ENCODE measurements around the gene SEL1L. TPM values are rescaled to one million over a fixed set of nuclear protein-coding genes. Genes with fewer than 3 reads are reported as not detected.
"Not testable (repeated sequence)": the region's sequence is repeated elsewhere in the genome, so short reads cannot be mapped to it uniquely, and the experiment has no call there.

The SEL1L gene
- total RNA-seq, 1 donor from 2014 or later, result 76.8 TPM

DNA sequence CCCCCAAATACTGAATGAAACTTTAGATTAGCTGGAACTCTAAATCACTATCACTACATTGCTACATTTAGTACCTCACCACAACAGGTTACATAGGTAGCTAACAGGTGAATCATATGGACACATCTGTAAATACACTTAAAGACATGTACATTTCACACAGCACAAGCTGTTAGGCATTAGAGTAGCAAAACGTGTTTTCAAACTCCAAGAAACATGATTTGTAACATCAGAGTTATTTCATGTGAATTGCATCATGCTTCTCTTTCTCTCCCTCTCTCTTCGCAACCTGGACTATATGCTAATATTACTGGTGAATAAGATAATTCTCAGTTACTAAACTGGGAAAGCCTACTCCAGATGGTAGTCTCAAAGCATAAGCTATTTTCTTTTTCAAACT, 4.3 kb downstream of the SEL1L start:
- intact Hi-C loops (cut with micrococcal nuclease), result no loop called here

GRCh38 chr14:81525129-81525528, 8.5 kb downstream of the SEL1L start:
- intact Hi-C loops (cut with micrococcal nuclease), result no loop called here

GRCh38 chr14:81523616-81524015, 10.0 kb downstream of the SEL1L start:
- intact Hi-C loops (cut with micrococcal nuclease), result loop anchor here (1.0 kb wide), 3 partner anchors 10 to 49 kb away; partner anchors contain the start of gene SEL1L

DNA sequence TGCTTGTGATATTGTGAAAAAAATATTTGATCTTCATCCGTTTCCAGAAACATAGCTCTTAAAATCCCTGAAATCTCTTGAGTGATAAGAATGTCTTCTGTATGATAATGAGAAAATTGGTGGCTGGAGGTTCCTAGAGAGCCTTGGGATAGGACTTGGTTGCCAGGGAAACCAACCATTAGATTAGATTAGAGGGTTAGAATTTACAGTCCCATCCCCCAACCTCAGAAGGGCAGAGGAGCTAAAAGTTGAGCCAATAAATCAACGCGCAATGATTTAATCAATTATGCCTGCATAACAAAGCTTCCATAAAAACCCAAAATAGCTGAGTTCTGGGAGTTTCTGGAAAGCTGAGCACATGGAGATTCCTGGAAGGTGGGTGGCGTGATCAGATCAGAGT, 10.6 kb downstream of the SEL1L start:
- intact Hi-C loops (cut with micrococcal nuclease), result loop anchor here (1.0 kb wide), 3 partner anchors 10 to 49 kb away; partner anchors contain the start of gene SEL1L

DNA sequence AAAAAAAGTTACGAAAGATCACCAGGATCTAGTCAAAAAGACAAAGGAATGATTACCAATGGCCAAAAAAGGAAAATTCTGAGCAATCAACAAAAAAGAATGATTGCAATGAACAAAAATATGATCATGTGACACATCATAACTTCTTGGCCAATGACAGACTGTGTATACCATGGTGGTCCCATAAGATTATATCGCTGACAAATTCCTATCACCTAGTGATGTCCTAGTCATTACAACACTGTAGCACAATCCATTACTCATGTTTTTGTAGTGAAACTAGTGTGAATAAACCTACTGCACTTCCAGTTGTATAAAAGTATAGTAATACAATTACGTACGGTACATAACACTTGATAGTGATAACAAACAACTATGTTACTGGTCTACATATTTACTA, 12.3 kb downstream of the SEL1L start:
- intact Hi-C loops (cut with micrococcal nuclease), result no loop called here

DNA sequence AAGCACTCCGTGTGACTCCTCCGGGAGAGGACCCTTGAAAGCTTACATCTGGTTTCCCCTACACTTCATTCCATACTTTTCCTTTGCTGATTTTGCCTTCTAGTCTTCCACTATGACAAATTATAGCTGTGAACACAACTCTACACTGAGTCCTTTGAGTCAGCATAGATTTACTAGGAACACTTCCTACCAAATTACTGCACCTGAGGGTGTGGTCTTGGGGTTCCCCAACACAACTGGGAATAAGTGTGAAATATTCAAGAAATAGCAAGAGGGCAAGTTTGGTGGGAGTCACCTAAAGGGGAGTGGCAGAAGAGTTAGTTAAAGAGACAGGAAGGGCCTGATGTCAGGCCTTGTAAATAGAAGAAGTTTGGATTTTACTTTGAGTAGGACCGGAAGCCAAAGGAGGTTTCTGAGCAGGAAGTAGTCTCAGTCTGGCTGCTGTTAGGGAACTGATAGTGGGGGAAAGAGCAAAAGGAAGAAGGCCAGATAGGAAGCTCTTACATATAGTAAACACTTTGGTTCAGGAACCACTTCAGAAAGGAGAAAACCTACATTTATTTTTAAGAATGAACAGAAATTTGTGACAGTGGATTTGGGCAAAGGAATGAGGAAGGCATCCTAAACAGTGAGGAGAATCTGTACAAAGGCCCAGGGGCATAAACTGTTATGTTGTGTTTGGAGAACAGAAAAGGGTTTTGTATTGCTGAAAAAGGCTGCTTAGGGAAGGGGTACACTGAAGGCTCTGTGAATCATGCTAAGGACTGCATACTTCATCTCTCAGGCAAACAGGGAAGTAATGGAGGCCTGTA, 14.2 kb downstream of the SEL1L start:
- intact Hi-C loops (cut with micrococcal nuclease), result loop anchor here (1.0 kb wide), 1 partner anchor 14 kb away; the partner anchor contains the start of gene SEL1L

GRCh38 chr14:81517798-81518398, 15.8 kb downstream of the SEL1L start:
- intact Hi-C loops (cut with micrococcal nuclease), result no loop called here

DNA sequence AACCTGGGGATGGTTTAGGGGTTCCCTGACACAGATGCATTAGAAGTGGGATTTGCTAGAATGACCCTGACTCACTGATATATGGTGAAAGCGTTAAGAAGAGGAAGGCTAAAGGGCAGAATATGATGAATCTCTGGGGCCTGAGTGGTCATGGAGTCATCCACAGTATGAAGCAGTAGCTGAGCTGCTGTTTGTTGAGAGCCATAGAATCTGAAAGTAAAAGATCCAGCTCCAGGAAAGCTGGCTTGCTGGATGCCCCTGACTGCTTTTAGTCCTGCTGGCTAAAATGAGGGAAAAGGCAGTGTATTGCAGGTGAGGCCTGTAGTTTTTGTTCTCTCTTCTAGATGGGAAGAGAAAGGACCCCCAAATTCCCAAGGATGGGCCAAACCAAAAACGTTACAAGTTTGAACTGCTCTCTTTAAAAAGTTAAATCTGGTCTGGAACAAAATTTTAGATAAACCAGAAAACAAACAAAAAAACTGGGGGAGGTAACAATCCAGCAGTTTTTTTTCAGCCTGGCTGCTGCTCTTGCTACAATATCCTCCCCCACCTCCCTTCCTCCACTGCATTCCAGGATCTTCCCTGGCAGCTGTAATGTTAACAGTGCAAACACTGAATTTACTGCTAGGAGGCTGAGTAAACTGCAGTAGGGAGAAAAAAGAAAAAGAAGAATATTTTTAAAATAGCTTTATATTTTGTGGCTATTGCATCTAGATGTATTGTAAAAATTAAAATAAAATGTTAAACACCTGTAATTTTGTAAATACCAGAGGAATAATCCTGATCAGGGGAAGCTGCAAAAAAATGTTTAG, 16.5 kb downstream of the SEL1L start:
- intact Hi-C loops (cut with micrococcal nuclease), result no loop called here

GRCh38 chr14:81515927-81516326, 17.7 kb downstream of the SEL1L start:
- intact Hi-C loops (cut with micrococcal nuclease), result not testable (repeated sequence)

DNA sequence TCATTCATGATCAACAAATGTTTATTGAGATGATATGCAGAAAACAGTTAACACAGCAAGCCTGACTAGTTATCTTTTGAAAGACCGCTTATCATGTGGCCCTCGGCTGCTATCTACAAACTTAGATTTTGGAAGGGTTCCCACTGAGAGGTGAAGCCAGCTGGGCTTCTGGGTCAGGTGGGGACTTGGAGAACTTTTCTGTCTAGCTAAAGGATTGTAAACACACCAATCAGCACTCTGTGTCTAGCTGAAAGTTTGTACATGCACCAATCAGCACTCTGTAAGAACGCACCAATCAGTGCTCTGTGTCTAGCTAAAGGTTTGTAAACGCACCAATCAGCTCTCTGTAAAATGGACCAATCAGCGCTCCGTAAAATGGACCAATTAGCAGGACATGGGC, 20.8 kb downstream of the SEL1L start:
- intact Hi-C loops (cut with micrococcal nuclease), result not testable (repeated sequence)

DNA sequence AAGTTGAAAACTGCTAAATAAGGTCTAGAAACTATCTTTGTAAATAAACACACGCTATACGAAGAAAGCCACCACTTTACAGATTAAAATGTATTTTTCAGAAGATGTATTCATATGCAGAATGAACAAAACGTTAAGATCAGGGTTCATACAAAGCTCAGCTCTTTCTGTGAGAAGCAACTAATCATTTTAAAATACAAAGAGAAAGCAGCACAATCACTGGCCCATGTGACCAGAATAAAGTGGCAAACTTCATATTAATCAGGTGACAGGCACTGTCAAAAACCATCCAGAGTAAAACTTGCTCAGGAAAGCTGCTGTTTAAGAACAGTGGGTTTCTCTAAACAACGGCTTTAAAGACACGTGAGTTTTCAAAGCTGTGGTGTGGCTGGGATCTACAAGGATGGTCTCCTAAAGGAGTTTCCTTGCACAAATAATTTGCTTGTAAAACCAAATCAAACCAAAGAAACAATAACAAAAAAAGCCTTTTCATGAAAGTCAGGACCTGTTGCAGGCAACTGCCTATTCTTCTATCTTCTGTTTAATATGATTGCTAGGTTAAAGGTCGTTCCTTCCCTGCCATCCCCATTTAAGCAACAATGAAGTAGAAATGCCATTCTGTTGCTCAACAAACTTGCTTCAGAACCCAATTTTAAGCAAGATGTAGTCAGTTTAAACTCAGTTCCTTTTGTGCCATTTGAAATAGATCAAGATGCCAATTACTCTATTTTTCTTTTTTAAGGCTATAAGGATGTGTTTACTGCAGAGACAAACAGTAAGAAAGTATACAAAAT, 22.3 kb downstream of the SEL1L start:
- intact Hi-C loops (cut with micrococcal nuclease), result no loop called here

DNA sequence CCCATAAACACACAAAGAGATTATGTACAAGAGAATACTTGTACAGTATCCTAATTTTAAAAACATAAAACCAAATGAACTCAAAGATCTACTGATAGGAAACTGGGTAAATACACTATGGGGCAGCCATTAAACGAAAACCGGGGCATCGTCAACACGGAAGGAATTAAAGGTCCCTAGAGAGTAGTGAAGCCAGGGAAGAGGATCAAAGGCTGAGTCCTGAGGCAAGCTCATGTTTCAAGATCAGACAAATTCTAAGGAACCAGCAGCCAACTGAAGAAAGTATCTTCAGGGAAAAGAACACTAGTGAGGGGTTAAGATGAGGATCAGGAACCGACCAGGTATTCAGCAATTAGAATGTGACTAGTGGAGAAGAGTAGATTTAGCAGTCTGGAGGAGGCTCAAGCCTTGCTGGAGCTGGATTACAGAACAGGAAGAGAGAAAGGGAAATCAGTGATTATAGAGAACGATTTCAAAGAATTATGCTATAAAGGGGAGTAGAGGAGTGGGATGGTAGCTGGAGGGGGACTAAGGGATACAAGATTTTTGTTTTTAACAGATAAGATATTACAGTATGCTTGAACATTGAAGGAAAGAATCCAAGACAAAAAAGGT, 23.7 kb downstream of the SEL1L start:
- intact Hi-C loops (cut with micrococcal nuclease), result no loop called here

- intact Hi-C loops (cut with micrococcal nuclease), result no loop called here
These were observed 24.3 kb downstream of the SEL1L start for GRCh38 chr14:81509321-81509720.

GRCh38 chr14:81506487-81506886, 27.2 kb downstream of the SEL1L start:
- intact Hi-C loops (cut with micrococcal nuclease), result no loop called here

DNA sequence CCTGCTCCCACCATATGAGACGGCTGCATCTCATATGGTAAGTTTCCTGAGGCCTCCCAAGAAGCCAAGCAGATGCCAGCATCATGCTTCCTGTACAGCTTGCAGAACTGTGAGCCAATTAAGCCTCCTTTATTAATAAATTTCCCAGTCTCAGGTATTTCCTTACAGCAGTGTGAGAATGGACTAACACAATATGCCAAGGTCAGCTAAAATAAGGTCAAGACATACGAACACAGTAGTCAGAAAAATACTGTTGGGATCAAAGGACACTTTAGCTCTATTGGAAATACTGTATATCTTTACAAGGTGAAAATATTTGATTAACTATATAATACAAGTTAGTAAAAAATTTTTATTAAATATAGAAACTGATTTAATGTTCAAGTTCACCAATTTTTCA, 28.8 kb downstream of the SEL1L start:
- intact Hi-C loops (cut with micrococcal nuclease), result no loop called here

- intact Hi-C loops (cut with micrococcal nuclease), result no loop called here
These were observed 47.9 kb downstream of the SEL1L start for GRCh38 chr14:81485781-81486180.

DNA sequence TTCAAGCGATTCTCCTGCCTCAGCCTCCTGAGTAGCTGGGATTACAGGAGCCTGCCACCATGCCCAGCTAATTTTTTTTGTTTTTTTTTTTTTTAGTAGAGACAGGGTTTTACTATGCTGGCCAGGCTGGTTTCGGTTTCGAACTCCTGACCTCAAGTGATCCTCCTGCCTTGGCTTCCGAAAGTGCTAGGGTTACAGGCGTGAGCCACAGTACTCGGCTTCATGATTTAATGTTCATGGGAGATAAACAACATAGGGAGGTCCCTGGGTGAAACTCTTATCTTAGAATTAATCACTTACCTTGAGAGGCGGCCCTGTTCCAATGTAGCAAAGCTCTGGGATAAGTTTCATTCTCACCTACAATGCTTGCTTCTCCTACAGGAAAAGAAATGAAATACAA, 48.3 kb downstream of the SEL1L start:
- intact Hi-C loops (cut with micrococcal nuclease), result no loop called here

DNA sequence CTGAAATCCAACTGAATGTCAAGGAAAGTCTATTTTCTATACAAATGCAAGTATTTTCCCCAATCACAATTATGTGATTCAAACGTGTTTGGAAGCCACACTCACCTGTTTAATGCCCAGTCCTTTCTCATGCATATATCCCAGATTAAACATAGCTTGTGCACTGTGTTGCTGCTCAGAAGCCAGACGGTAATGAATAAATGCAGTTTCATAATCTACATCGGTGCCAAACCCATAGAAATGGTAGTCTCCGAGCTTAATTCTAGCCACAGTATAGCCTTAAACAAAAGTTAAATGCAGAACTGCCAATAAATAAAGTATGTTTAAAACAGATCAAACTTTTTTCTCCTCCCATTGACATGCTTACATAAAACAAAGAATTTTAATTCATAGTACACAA, 49.5 kb downstream of the SEL1L start:
- intact Hi-C loops (cut with micrococcal nuclease), result no loop called here

DNA sequence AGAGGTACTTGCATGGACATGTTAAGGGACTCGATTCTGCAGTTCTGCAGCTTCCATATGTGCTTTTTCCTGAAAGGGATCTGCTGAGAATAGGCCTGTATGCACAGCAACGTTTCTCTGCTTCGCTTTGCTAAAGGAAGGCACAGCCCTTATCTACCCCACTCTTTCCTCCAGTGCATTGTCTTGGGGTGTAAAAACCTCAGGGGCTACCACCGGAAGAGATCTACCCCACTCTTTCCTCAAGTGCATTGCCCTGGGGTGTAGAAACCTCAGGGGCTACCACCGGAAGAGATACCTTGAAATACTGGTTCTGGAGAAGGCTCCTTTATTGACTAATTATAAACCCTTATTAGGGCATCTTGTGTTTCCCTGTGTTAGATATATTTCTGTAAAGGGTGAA, 52.9 kb downstream of the SEL1L start:
- intact Hi-C loops (cut with micrococcal nuclease), result no loop called here

DNA sequence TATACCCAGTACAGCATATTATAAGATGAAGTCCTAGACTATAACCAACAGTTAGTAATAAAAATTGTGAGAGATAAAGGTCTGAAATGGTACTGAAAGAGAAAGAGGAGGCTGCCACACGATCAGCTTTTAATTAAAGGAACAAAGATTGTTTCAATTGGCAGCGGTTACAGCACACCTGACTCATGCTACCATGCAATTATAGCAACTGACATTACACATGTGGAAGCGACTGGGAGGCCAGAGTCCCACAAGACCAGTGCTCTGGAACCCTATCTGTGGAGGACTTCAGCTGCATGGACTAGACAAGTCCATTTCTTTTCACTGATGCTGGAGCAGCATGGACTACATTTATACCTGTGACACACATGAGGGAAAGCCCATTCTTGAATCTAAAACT, 55.2 kb downstream of the SEL1L start:
- intact Hi-C loops (cut with micrococcal nuclease), result no loop called here

DNA sequence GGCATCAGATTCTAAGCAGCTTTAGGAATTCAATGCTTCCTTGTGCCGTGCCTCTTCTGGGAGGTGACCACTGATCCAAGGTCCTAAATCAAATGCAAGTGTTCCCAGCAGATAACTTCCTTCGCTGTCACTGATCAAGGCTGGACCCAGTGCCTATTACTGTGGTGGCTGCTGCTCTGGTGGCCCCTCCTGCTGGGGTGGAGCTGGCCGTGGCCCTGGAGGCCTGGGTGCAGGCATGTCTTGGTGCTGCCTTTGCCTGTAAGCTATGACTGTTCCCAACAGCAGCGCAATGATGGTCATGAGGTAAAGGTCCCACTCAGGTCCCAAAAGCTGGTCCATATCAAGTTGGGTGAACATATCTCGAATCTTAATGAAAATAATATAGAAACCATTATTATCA, 56.8 kb downstream of the SEL1L start:
- intact Hi-C loops (cut with micrococcal nuclease), result no loop called here
